Endothelial cell of umbilical vein (primary cell): ENCODE data around the gene GNG2. TPM values are rescaled to one million over a fixed set of nuclear protein-coding genes. Genes with fewer than 3 reads are reported as not detected.

Experiments used
- BruUV-seq: library from RNA; stranded (reverse); fragments of 400-500 nt; replicated peaks from 2 replicates; lab custom pipeline; 2021; lab: Mats Ljungman, UMichigan
- CTCF ChIA-PET: fragments of 300-600, 350-600 bp; sonication (Branson Sonifier 250); formaldehyde crosslinking; loops from one replicate; lab custom pipeline; 2021; ENCODE audit warnings: antibody characterized with exemption, inconsistent platforms; lab: Charles Lee
- POLR2A ChIA-PET: fragments of 300-600, 350-600 bp; sonication (Branson Sonifier 250); formaldehyde crosslinking; loops from one replicate; lab custom pipeline; 2021; ENCODE audit warnings: antibody characterized with exemption, inconsistent platforms; lab: Charles Lee
- DNase-seq: peaks from one replicate; pipeline ENCODE4 v3.0.0-alpha.2; 2011; ENCODE audit warnings: low read depth, low spot score
- FAIRE-seq: peaks from 2 replicates; lab custom pipeline; 2011; peaks lifted over from hg19 to GRCh38; lab: Jason Lieb, UNC
- H2AFZ ChIP-seq: 2 replicates; pipeline ENCODE4 v1.6.0; 2012; ENCODE audit warnings: low read depth, low read length, control low read depth, inconsistent platforms
- H3K27ac ChIP-seq: 2 replicates; pipeline ENCODE4 v1.5.1; 2011; ENCODE audit warnings: low read depth, mild to moderate bottlenecking, control low read depth, low read length, moderate library complexity; ENCODE audit not compliant: insufficient read depth
- H3K27me3 ChIP-seq, 2 experiments: 2 replicates each; pipeline versions ENCODE4 v1.6.0 to v1.6.1; 2011; ENCODE audit warnings: low read length in 2 of 2, mixed read lengths in 1 of 2; ENCODE audit not compliant: control insufficient read depth in 2 of 2, insufficient read depth in 2 of 2
- H3K36me3 ChIP-seq, 2 experiments: 2 replicates in 1 of 2; 3 replicates in 1 of 2; pipeline ENCODE4 v1.5.1; 2011; ENCODE audit warnings: low read length in 2 of 2, mild to moderate bottlenecking in 1 of 2, moderate library complexity in 1 of 2; ENCODE audit not compliant: control insufficient read depth in 2 of 2, insufficient read depth in 2 of 2; ENCODE audit errors: extremely low read depth in 1 of 2
- H3K4me1 ChIP-seq: 3 replicates; pipeline ENCODE4 v1.5.1; 2011; ENCODE audit warnings: mild to moderate bottlenecking, low read length; ENCODE audit not compliant: control insufficient read depth, insufficient read depth; ENCODE audit errors: extremely low read depth
- H3K4me2 ChIP-seq: 2 replicates; pipeline ENCODE4 v1.6.1; 2011; ENCODE audit warnings: low read length, control low read depth, mixed read lengths; ENCODE audit not compliant: insufficient read depth
- H3K4me3 ChIP-seq, 3 experiments: fragments of 200-600 bp in 1 of 3; sonication (generic), shearing (Covaris generic) in 1 of 3; replicated peaks in 1 of 3; 2 replicates each; pipeline ENCODE4 v1.5.1; 2011 to 2016; ENCODE audit warnings: control low read depth in 3 of 3, low read length in 3 of 3, mild to moderate bottlenecking in 2 of 3, inconsistent platforms in 1 of 3, low read depth in 1 of 3, moderate library complexity in 1 of 3; ENCODE audit not compliant: insufficient read depth in 1 of 3
- H3K79me2 ChIP-seq: 2 replicates; pipeline ENCODE4 v1.6.0; 2012; ENCODE audit warnings: low read length, inconsistent platforms; ENCODE audit not compliant: control insufficient read depth, insufficient read depth
- H3K9ac ChIP-seq: replicated peaks from 2 replicates; pipeline ENCODE3; 2011; ENCODE audit warnings: low read length, control low read depth; ENCODE audit not compliant: insufficient read depth; ENCODE audit errors: extremely low read depth
- H3K9me1 ChIP-seq: replicated peaks from 3 replicates; pipeline ENCODE4 v1.6.0; 2011; ENCODE audit warnings: mild to moderate bottlenecking, low read length; ENCODE audit not compliant: control insufficient read depth, insufficient read depth; ENCODE audit errors: extremely low read depth
- H3K9me3 ChIP-seq: replicated peaks from 2 replicates; pipeline ENCODE4 v1.5.1; 2012; ENCODE audit warnings: low read length, inconsistent platforms; ENCODE audit not compliant: control insufficient read depth, insufficient read depth
- H4K20me1 ChIP-seq: replicated peaks from 2 replicates; pipeline ENCODE3; 2011; ENCODE audit warnings: mild to moderate bottlenecking, low read length; ENCODE audit not compliant: control insufficient read depth, insufficient read depth; ENCODE audit errors: extremely low read depth
- CTCF ChIP-seq, 2 donors: IDR thresholded peaks; 1 replicate in 1 of 2; 2 replicates in 1 of 2; pipeline ENCODE4 v1.5.1; 2011; ENCODE audit warnings: low read length in 2 of 2, mild to moderate bottlenecking in 2 of 2, moderate library complexity in 2 of 2, control low read depth in 1 of 2, inconsistent platforms in 1 of 2, low read depth in 1 of 2; ENCODE audit not compliant: insufficient read depth in 1 of 2; ENCODE audit errors: extremely low read depth in 1 of 2
- EZH2 ChIP-seq: IDR thresholded peaks from 2 replicates; pipeline ENCODE4 v1.6.1; 2012; ENCODE audit warnings: borderline replicate concordance, low read depth, mild to moderate bottlenecking, moderate library complexity, low read length, inconsistent platforms; ENCODE audit not compliant: severe bottlenecking
- FOS ChIP-seq: IDR thresholded peaks from 2 replicates; pipeline ENCODE4 v1.6.1; 2011; ENCODE audit warnings: mild to moderate bottlenecking, low read length, moderate library complexity, borderline replicate concordance; ENCODE audit not compliant: insufficient read depth
- GATA2 ChIP-seq: IDR thresholded peaks from 2 replicates; pipeline ENCODE4 v1.7.0; 2011; ENCODE audit warnings: low read depth, mild to moderate bottlenecking, moderate library complexity, mixed read lengths, low read length; ENCODE audit not compliant: insufficient read length, insufficient read depth
- JUN ChIP-seq: IDR thresholded peaks from 2 replicates; pipeline ENCODE4 v1.6.1; 2011; ENCODE audit warnings: borderline replicate concordance, low read depth; ENCODE audit not compliant: insufficient read length, insufficient read depth
- MAX ChIP-seq: IDR thresholded peaks from 2 replicates; pipeline ENCODE4 v1.6.1; 2011; ENCODE audit not compliant: insufficient read depth, insufficient read length
- MYC ChIP-seq: IDR thresholded peaks from one replicate; pipeline ENCODE4 v1.6.1; 2011; ENCODE audit warnings: mild to moderate bottlenecking, low read depth, low read length
- POLR2A ChIP-seq: IDR thresholded peaks from 2 replicates; pipeline ENCODE4 v1.6.1; 2012; ENCODE audit warnings: low read depth, mild to moderate bottlenecking, control low read depth, low read length
- POLR2AphosphoS5 ChIP-seq: IDR thresholded peaks from 2 replicates; pipeline ENCODE4 v1.6.1; 2012; ENCODE audit warnings: low read depth, mild to moderate bottlenecking, control low read depth, low read length, moderate library complexity; ENCODE audit not compliant: insufficient read depth
- dilution Hi-C: fragments of 300-500 bp; cut with MboI; formaldehyde crosslinking; loops from one replicate; pipeline ENCODE4 v1.15.0; 2019; ENCODE audit warnings: low sequenced_read_pairs; ENCODE audit not compliant: extremely low pct_ligation_motif_present
- intact Hi-C: fragments of 100-400 bp; cut with micrococcal nuclease; formaldehyde crosslinking; loops from one replicate; pipeline ENCODE4 v1.10.0; 2022
- polyA plus RNA-seq, 4 experiments: library from polyadenylated mRNA; depleted of rRNA in 3 of 4; stranded (reverse) in 3 of 4; unstranded in 1 of 4; fragments of >200 nt; gene quantifications; 2 replicates each; pipeline versions ENCODE4 v1.2.1 to v1.2.3, GENCODE V29; 2011 to 2012; ENCODE audit warnings: missing spikeins in 1 of 4
- total RNA-seq: library from RNA; stranded (reverse); gene quantifications from 2 replicates; pipeline ENCODE4 v1.2.3, GENCODE V29; 2021

GNG2 gene
- total and polyA plus RNA-seq, 2 donors (not counting 3 experiments of a cell fraction or from before 2014, with no cell fraction given) = not detected

- H2AFZ ChIP-seq = no peak overlapping the region
- FAIRE-seq = no peak
- peaks cover under 1% of the 10 kb centered on the region for H3K4me1 ChIP-seq
- H3K27ac ChIP-seq = no peak overlapping the region
- DNase-seq = no peak
- TF ChIP-seq GATA2 (no peak), POLR2AphosphoS5 (no peak), FOS (no peak), MYC (no peak), CTCF (IDR thresholded peaks at IDR 0.05; ENCODE audit: extremely low read depth in 1 of 2, insufficient read depth in 1 of 2, low read depth in 1 of 2, low read length in 2 of 2) (no peak), POLR2A (no peak), EZH2 (no peak), MAX (no peak), JUN (no peak)
- H3K36me3 ChIP-seq = no peaks in the 10 kb centered on the region
- H3K27me3 ChIP-seq = peaks cover 21 to 36% of the 10 kb centered on the region in 2 experiments
- no peaks in the 10 kb centered on the region for H4K20me1 ChIP-seq
- intact Hi-C loops = no loop called here
- dilution Hi-C loops = no loop called here
- no peaks in the 10 kb centered on the region for H3K9me1 ChIP-seq
- BruUV-seq = no TSS peak
- H3K4me2 ChIP-seq = no peak overlapping the region
- ChIA-PET CTCF (no interaction called here), POLR2A (no interaction called here)
- no peaks in the 10 kb centered on the region for H3K9me3 ChIP-seq
- no peak overlapping the region for H3K4me3 ChIP-seq
- H3K79me2 ChIP-seq = no peaks in the 10 kb centered on the region
- no peak overlapping the region for H3K9ac ChIP-seq
Observed at GRCh38 chr14:51855234-51855633, 5.2 kb upstream of the GNG2 start.
